Stimulated activated naive CD4-positive, alpha-beta T cell treated with Interleukin-2 at 50 U/mL for 16 hours (primary cell): ENCODE results near the gene CLEC6A.
"Not testable (repeated sequence)": the region's sequence is repeated elsewhere in the genome, so short reads cannot be mapped to it uniquely, and the experiment has no call there.

Experiments
- DNase-seq: peaks from one replicate; lab custom pipeline; 2025; lab: John Stamatoyannopoulos, UW

The CLEC6A gene

DNA sequence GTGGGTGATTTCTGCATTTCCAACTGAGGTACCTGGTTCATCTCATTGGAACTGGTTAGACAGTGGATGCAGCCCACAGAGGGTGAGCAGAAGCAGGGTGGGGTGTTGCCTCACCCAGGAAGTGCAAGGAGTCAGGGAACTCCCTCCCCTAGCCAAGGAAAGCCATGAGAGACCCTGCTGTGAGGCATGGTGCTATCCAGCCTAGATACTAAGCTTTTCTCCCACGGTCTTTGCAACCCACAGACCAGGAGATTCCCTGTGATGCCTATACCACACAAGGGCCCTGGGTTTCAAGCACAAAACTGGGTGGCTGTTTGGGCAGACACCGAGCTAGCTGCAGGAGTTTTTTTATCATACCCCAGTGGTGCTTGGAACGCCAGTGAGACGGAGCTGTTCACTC lies 39.9 kb downstream of the CLEC6A start:
- not testable (repeated sequence) for DNase-seq

DNA sequence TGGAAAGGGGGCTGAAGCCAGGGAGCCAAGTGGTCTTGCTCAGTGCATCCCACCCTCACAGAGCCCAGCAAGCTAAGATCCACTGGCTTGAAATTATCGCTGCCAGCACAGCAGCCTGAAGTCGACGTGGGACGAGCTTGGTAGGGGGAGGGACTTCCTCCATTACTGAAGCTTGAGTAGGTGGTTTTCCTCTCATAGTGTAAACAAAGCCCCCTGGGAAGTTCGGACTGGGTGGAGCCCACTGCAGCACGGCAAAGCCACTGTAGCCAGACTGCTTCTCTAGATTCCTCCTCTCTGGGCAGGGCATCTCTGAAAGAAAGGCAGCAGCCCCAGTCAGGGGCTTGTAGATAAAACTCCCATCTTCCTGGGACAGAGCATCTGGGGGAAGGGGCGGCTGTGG lies 40.3 kb downstream of the CLEC6A start:
- DNase-seq, result not testable (repeated sequence)

DNA sequence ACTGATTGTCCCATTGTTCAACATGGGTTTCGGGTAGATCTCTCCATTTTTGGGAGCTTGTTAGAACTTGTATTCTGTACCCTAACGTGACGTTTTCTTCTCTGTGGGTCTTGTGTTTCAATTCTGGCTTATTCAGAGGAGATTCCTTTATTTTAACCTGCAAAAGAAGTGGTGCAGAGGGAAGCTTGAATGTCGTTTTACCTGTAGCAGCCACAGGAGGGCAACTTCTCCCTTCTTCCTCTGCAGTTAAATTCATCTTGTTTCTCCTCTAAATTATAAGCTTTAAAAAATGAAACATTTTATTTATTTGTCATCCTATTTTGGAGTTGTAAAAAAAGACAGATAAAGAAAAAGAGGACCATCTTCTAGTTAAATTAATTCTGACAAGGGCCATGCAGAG lies 43.9 kb downstream of the CLEC6A start:
- no peak for DNase-seq

DNA sequence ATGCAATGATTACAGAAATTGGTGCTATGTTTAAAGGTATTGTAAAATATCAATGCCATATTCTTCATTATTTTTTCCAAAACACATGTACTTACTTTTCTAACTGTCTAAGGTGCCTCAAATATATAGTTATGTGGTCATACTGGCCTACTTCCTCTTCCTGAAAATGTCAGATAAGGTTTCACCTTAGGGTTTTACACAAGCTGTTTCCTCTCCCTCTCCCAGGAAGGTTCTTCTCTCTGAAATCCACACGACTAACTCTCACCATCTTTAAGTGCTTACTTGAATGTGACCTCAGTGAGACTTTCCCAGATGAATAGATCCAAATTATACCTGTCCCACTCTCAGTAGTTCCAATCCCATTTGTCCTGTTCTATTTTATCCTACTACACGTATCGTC lies 46.0 kb downstream of the CLEC6A start:
- DNase-seq, result no peak

DNA sequence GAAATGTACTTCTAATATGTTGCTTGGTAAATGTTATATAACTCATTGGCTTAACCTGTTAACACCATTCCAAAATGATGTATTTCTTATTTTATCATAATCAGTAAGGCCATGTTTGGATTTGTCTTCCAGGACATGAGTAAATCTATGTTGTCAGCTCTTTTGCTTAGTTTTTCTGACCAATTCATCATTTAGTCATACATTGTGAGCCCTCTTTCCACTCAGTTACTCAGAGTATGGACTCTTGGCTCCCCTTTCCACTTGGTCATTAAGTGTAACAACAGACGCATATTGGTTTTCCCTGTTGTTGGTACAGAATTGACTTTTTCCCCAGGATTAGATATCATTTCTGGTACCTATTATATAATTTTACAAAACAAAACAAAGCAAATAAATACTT lies 48.6 kb downstream of the CLEC6A start:
- DNase-seq, result no peak

DNA sequence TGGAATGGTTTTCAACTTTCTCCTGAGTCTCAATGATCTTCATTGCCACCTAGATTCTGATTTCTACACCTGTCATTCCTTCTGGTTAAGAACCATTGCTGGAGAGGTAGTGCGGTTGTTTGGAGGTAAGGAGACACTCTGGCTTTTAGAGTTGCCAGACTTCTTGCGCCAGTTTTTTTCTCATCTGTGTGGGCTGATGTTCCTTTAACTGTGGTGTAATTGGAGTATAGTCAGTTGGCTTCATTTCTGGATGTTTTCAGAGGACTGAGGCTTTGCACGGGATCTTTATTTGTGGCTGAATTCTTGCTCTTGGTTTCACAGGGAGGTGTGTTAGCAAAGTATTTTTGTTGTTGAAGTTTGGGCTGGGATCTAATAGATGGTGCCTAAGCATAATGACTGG lies 51.8 kb downstream of the CLEC6A start:
- DNase-seq, result no peak

DNA sequence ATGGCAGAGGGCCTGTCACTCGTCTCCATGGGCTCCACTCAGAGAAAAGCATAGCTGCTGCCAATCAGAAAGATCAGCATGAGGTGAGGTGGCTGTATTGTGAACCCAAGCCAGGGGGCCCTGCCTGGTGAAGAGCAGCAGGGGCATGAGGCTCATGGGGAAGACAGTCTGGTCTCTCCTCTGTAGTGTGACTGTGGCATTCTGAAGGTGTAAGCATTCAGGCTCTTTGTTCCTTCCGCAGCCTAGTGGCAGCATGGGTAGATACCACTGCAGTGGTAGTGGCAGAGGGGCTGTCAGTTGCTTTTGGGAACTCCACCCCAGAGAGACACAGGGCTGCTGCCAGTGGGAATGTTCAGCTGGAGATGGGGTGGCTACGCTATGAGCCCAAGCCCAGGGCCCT lies 52.5 kb downstream of the CLEC6A start:
- no peak for DNase-seq

DNA sequence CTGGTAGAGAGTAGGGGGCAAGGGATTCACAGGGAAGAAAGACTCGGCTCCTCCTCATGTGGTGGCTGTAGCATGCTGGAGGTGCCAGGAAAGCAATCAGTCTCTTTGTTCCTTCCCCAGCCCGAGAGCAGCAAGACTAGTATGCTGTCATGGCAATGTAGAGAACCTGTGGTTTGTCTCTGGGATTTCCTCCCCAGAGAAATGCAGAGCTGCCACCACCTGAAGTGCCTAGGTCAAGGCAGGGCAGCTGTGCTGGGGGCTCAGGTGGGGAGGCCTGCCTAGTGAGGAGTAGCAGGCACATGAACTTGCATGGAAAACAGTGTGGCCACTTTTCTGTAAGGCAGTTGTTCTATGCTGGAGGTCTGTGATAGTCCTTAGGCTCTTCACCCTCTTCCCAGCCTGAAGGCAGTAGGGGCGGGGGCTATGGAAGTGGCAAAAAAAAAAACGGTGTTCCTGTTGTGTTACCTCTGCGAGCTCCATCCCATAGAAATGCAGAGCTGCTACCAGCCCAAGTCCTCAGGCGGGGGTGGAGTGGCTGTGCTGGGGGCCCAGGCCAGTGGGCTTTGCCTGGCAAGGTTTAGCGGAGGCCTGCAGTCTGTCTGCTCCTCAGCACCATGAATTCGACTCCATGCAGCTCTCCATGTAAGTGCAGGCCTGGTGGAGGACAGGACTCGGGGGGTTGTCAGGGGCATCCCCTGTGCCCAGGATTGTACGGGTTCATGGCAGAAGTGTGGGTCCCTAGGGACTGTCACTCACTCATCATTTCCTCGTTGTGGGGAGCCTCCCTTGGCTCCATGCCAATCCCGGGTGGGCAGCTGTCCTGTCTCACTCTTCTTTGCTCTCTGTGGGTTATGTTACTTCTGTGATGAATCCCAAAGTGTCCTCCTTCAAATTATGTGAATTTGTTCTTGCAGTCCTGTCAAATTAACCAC lies 53.4 kb downstream of the CLEC6A start:
- DNase-seq, result no peak

DNA sequence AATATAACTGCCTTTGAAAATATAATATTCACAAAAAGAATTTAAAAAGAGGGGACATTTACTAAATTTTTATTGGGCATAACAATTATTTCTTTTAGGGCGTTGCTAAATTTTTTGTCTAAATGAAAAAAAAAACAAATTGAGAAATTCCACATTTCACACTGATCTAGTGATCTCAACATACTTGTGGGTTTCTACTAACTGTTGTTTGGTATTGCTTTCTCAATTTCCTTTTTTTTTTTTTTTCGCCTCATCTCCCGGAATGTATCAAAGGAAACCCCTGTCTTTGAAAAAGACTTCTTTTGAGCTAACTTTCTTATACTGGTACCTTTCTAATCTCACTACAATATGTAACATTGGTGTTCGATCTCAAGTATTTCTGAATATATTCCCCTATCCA lies 57.5 kb downstream of the CLEC6A start, which contains the start of gene CLEC4D:
TSS of gene CLEC4D (plus strand) at position 248 of the 400 bp plus-strand sequence. CDS start 230 bp downstream, outside the sequence.
- DNase-seq, result no peak

DNA sequence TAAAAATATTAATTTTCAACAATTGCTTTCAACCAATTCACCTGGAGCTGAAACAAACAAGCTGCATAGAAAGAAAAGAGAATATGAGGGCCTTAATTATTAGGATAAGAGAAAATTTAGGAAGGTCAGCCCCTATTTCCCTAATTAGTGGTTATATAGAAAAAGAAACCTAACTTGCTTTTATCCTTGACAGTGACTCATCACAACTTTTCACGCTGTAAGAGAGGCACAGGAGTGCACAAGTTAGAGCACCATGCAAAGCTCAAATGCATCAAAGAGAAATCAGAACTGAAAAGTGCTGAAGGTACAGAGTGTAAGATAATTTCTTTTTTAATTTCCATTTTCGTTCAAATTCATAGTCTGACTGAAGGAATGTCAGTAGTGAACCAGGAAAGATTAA lies 62.2 kb downstream of the CLEC6A start:
- no peak for DNase-seq

DNA sequence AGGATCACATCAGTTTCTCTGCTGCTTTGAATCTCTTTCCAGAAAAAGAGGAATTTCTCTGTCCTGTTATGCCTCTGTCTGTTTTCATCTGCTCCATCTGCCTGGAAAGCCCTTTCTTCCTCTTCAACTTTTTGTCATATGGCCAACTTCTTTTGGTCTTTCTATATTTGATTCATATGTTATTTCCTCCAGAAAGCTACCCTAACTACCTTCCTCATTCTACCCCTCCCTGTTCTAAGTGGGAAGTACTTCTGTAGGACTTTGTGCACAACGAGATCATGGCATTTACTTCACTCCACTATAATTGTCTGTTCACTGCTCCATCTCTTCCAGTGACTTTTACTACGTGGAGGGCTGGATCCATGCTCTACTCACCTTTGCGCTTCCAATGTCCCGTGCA lies 63.4 kb downstream of the CLEC6A start:
- no peak for DNase-seq

DNA sequence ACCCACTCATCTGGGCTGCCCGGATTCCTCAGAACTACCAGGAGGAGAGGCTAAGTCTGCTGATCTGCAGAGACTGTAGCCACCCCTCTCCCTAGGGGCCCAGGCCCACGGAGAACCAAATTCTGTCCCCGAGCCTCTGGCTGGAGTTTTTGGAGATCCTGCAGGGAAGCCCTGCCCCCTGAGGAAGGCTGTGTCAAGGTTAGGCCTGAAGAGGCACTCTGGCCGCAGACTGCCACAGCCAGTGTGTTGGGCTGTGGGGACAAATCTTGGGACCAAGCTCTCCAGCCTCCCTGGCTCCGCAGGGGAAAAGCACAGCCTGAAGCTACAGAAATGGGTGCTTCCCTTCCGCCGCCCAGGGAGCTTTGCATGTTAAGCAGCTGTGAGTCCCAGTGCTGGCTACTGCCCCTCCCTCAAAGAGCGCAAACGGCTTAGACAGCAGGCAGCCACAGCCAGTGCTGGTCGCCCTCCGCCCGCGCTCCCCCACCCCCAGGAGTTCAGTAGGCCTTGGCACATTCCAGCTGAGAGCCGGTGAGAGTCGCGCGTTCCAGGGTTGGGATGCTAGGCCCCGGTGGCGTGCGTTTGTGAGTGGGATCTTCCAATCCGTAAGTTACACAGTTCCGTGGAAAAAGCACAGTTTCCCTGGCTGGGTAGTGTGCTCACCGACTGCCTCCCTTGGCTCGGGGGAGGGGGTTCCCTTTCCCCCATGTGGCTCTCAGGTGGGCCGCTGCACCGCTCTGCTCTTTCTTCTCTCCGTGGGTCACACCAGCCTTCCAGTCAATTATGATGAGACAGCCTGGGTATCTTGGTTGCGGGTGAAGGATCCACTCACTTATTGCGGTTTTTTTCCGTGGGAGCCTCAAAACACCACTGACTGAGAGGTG lies 71.7 kb downstream of the CLEC6A start:
- DNase-seq, result no peak
